A549 (cell line): ENCODE data around the gene INPP5A.

ENCODE experiments used
- ESRRA ChIP-seq: fragments of 150-350 bp; IDR thresholded peaks from 2 replicates; pipeline ENCODE4 v1.6.1; 2014; ENCODE audit warnings: mild to moderate bottlenecking, low read length, borderline replicate concordance
- FOSL2 ChIP-seq, 2 experiments: fragments of 450-650 bp in 1 of 2; fragments of >200 bp in 1 of 2; sonication (Bioruptor Twin) in 1 of 2; formaldehyde crosslinking; IDR thresholded peaks; 2 replicates each; pipeline versions ENCODE4 v1.5.0 to v1.6.1; 2016 to 2020; ENCODE audit warnings: mild to moderate bottlenecking in 1 of 2, moderate library complexity in 1 of 2
- PHF8 ChIP-seq: fragments of 200-600 bp; sonication (generic); IDR thresholded peaks from 2 replicates; pipeline ENCODE4 v1.6.1; 2016; ENCODE audit warnings: low read depth, mild to moderate bottlenecking, antibody characterized with exemption, moderate library complexity, borderline replicate concordance
- POLR2A ChIP-seq: IDR thresholded peaks from 2 replicates; pipeline ENCODE4 v1.6.1; 2012; ENCODE audit warnings: mild to moderate bottlenecking, low read length
- POLR2AphosphoS2 ChIP-seq: conservative IDR thresholded peaks from 2 replicates; pipeline ENCODE4 v1.6.1; 2012; ENCODE audit warnings: low read length, improper control_type of control experiment, inconsistent platforms
- RCOR1 ChIP-seq: fragments of 150-350 bp; IDR thresholded peaks from 2 replicates; pipeline ENCODE4 v1.6.1; 2014; ENCODE audit warnings: antibody characterized with exemption, low read length, low read depth
- REST ChIP-seq: fragments of 200-600 bp; sonication (generic); IDR thresholded peaks from 2 replicates; pipeline ENCODE4 v1.6.1; 2016; ENCODE audit warnings: antibody characterized with exemption, mild to moderate bottlenecking, moderate library complexity
- TF ChIP-seq, protein P1 (sequence below): fragments of >200 bp; sonication (Bioruptor Twin); formaldehyde crosslinking; IDR thresholded peaks from 3 replicates; pipeline ENCODE4 v1.5.1; 2016
- TF ChIP-seq, protein P2 (sequence below): IDR thresholded peaks from 2 replicates; pipeline ENCODE4 v1.6.1; 2012

DNA sequence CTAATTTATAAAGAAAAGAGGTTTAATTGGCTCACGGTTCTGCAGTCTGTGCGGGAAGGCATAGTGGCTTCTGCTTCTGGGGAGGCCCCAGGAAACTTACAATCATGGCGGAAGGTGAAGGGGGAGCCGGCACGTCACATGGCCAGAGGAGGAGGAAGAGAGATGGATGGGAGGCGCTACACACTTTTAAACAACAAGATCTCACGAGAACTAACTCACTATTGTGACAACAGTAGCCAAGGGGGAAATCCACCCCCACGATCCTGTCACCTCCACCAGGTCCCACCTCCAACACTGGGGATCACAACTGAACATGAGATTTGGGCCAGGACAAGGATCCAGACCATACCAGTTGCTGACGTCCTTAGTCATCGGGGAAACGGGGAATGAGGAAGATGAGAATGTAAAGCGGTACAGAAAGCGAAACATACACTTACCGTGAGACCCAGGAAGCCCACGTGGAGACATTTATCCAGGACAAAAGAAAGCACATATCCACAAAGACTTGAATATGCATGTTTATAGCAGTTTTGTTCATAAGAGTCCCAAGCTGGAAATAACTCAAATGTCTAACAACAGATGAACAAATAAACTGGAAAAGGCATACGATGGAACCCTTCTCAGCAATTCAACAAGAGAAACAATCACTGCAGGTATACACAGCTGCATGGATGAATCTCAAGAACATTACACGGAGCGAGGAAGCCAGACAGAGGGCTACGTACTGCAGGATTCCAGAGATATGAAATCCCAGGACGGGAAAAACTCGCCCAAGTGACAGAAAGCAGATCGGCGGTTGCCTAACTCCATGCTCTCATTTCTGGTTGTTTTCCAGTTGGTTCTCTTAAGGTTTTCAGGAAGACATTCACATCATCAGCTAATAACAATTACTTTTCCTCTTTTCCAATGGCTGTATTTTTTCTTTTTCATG is 26.2 kb upstream of the INPP5A start:
- TF ChIP-seq RCOR1 (no peak), PHF8 (no peak), ESRRA (no peak), POLR2A (no peak), FOSL2 (IDR thresholded peaks at IDR 0.05) (no peak), FOSL2 (CRISPR knock-in tag; IDR thresholded peaks at IDR 0.05) (no peak), POLR2AphosphoS2 (no peak), REST (no peak)
- TF ChIP-seq, protein P1, sequence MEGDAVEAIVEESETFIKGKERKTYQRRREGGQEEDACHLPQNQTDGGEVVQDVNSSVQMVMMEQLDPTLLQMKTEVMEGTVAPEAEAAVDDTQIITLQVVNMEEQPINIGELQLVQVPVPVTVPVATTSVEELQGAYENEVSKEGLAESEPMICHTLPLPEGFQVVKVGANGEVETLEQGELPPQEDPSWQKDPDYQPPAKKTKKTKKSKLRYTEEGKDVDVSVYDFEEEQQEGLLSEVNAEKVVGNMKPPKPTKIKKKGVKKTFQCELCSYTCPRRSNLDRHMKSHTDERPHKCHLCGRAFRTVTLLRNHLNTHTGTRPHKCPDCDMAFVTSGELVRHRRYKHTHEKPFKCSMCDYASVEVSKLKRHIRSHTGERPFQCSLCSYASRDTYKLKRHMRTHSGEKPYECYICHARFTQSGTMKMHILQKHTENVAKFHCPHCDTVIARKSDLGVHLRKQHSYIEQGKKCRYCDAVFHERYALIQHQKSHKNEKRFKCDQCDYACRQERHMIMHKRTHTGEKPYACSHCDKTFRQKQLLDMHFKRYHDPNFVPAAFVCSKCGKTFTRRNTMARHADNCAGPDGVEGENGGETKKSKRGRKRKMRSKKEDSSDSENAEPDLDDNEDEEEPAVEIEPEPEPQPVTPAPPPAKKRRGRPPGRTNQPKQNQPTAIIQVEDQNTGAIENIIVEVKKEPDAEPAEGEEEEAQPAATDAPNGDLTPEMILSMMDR: no peak
- TF ChIP-seq, protein P2, sequence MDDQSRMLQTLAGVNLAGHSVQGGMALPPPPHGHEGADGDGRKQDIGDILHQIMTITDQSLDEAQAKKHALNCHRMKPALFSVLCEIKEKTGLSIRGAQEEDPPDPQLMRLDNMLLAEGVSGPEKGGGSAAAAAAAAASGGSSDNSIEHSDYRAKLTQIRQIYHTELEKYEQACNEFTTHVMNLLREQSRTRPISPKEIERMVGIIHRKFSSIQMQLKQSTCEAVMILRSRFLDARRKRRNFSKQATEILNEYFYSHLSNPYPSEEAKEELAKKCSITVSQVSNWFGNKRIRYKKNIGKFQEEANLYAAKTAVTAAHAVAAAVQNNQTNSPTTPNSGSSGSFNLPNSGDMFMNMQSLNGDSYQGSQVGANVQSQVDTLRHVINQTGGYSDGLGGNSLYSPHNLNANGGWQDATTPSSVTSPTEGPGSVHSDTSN: no peak
